ENCODE measurements around the gene FAAP100.

The FAAP100 gene

GRCh38 chr17:81494626-81495377 is 57.4 kb downstream of the FAAP100 start:
- no peak overlapping the region for H3K27ac ChIP-seq
- no peak for DNase-seq (ENCODE audit: low read depth, low spot score)

DNA sequence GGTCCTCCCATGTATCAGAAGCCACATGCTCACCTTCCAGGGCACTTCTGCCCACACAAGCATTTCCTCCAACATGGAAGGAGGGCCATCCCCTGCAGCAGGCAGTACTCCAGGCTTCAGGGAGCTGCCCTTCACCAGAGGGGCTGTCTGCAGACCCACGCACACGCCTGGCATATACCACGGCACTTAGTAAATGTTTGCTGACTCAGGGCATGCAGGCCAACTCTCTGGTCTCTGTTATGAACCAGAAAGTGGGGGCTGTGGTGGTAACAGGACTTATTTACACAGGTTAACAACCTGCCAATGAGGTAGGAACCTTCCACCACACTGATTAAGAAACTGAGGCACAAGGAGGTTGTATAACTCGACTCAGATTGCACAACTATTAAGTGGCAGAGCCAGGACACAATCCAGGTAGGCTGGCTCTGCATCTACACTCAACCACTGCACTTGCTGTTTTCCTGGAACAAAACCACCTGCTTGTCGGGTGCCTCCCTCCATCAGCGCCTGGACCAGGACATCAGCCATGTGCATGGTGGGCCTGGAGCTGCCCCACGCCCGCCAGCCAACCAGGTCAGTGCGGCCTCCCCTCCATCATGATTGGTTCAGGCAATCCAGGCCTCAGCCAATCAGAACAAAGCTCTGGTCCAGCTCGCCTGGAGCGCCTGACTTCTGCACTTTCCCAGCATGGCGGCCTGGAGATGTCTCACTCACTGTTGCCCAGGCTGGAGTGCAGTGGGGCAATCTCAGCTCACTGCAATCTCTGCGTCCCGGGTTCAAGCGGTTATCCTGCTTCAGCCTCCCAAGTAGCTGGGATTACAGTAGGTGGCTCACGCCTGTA is 58.7 kb downstream of the FAAP100 start:
- no peak overlapping the region for H3K27ac ChIP-seq
- no peak for DNase-seq (ENCODE audit: low read depth, low spot score)

DNA sequence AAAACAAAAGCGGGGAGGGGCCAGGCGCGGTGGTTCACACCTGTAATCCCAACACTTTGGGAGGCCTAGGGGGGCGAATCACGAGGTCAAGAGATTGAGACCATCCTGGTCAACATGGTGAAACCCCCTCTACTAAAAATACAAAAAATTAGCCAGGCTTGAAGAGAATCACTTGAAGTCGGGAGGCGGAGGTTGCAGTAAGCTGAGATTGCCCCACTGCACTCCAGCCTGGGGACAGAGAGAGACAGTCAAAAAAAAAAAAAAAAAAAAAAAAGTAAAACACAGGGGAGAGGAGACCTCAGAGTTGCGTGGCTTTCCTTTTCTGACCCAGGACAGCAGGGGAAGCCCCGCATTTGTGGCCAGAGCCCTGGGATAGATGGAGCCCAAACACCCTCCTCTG is 59.4 kb downstream of the FAAP100 start:
- no peak overlapping the region for H3K27ac ChIP-seq
- DNase-seq (ENCODE audit: low read depth, low spot score): no peak

DNA sequence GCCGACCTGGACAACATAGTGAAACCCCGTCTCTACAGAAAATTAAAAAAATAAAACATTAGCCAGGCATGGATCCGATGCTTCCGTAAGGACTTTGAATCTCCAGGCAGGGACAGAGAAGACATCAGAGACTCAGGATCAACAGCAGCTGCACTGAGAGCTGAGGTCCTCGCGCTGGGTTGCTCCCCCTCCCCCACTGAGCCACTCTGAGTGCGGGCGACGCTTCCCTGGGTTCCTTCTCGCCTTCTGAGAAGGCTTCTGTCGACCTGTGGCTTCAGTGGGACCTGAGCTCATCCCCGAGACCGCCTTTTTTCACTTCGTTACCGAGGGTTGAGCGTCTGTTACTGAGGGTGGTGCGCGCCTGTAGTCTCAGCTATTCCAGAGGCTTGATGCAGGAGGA is 60.0 kb downstream of the FAAP100 start:
- DNase-seq (ENCODE audit: low read depth, low spot score): no peak
- no peak overlapping the region for H3K27ac ChIP-seq

GRCh38 chr17:81491761-81492160 is 60.4 kb downstream of the FAAP100 start:
- no peak for DNase-seq (ENCODE audit: low read depth, low spot score)
- no peak overlapping the region for H3K27ac ChIP-seq

GRCh38 chr17:81491181-81491581 is 61.0 kb downstream of the FAAP100 start:
- H3K27ac ChIP-seq: no peak overlapping the region
- no peak for DNase-seq (ENCODE audit: low read depth, low spot score)

- no peak for DNase-seq (ENCODE audit: low read depth, low spot score)
- H3K27ac ChIP-seq: no peak overlapping the region
Measured at GRCh38 chr17:81489998-81490992, 61.9 kb downstream of the FAAP100 start.
